NOMO-1 treated with DMSO at 0.1 percent for 48 hours (cell line): Measurements from ENCODE around the gene MEIS1.
A peak's percentile ranks its signal among the peaks of the same experiment; 100 is the strongest.

Experiments
- DNase-seq: peaks from one replicate; lab custom pipeline; 2025; ENCODE audit not compliant: unreplicated experiment; lab: John Stamatoyannopoulos, UW

Gene MEIS1

GRCh38 chr2:66443979-66444861 lies 9.3 kb downstream of the MEIS1 start:
- DNase-seq: peak; percentile 61

DNA sequence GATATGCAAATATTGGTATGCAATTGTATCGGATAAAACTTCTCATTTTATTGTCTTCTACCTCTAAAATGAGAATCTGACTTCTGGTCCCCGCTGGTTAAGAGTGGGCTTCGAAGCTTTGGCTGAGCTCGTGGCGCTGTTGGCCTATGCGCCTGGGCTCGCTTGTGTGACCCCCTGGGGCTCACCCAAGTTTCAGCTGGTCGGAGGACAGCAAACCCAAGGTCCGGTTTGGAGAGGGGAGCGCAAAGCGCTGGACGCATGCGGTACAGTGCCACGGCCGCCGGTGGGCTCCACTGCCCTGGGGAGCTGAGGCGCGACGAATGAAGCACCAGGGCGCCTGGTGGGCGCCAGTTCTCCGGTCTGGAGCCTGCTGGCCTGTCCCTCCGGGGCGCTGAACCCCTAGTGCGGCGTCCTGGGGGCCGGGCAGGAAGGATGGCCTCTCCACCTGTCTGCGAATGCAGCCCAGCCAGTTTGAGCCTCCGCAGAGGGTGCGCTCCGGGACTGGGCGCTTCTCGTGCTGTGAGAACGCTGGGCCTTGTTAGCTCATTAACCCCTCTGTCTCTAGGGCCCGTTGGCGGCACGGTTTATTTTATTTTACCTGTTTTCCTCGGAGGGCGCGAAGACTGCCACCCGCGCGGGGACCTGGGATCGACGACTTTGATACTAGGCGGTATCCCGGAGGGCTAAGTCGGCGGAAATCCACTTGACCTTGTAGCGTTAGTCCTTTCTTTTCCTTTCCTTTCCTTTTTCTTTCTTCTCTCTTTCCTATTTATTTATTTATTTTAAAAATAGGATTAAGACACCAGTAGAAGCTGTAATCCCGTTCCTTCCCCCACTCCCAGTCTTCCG lies 10.4 kb downstream of the MEIS1 start:
- DNase-seq: peak; percentile 17

DNA sequence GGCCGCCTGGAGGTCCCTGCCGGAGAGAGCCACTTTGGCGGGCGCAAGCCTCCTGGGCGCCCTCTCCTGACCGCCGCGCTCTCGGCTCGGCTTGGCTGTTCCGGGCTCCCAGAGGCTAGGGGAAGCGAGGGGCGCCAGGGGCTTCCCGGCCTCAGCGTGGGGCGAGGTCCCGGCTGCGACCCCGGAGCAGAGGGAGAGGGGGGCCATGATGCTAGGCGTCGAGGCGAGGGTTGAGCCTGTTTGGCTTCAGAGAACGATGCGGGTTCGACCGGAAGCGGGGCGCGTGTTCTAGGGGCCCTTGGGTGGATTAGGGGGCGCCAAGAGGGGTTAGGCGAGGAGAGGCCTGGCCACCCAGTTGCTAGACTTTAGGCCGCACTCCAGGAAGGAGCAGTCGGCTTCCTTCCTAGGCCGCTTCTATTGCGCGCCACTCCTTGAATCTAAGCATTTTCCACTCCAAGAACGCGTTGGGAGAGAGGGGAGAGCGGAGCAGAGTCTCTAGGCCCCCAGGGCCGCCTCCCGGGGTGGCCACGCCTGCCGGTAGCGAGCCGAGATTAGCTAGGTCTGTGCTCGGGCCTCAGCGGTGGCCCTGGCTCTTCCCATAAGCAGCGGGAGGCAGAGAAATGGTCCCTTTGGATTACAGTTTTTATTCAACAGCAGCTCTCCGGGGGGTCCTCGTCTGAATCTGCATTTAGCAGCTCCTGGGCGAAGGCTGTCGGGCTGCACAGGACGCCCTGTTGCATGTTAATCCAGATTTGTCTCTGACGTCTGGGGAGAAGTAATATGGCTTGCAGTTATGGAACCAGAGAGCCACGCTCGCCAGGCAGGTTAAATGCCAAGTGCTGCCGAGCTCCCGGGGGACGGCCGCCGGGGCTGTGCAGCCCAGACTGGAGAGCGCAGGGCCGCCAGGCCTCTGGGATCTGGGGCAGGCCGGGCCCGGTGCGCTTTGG lies 11.3 kb downstream of the MEIS1 start:
- DNase-seq: peak; percentile 51

DNA sequence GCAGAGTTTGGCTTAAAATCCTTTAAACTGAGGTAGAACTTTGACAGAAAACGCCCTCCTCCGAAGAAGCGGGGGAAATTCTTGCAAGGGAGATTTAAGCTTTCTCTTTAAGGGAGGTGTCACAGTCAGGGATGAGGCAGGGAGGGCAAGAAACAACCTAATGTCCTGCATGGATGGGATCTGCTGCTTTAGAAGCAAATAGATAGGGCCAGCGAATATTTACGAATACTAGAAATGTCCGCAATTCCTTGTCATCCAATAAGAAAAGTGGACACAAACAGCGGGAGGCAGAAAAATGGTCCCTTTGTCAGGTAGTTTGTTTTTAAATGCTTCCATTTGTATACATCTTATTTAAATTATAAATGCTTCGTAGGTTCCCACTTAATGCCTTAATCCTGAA lies 12.0 kb downstream of the MEIS1 start:
- DNase-seq: peak; percentile 26

- DNase-seq: peak; percentile 51
Observed at GRCh38 chr2:66447677-66448076, 12.8 kb downstream of the MEIS1 start.

DNA sequence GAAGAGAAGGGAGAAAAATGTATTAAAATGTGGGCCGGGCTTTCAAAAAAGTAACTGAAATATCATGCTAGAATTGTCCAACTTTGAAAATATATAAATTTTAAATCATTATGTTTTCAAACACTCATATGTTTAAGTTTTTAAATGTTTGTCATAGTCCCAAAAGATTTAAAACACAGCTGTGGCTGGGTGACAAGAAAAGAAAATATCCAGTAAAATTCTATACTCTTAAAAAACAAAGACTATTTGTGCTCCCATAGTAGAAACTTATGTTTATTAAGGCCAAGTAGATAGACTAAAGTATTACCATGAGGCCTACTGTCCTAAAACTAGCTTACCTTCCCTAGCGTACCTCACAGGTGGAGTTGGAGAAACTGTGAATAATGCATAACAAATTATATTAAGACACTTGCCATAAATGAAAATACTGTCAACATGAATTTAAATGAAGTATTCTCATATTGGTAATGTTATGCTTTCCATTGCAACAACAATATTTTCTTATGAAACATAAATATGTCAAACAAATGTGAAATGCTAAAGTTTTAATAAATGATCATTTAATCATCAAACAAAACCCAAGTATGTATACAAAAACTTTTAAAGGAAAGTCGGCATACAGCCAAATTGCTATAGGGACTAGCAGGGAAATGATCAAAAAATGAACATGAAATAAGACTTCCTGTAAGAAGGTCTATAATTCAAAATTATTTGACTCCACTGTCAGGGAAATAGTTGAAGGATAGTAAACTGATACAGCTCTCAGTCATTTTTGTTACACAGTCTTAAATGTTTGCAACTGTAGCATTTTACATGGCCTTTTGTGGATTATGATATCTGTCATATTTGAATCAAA lies 13.4 kb downstream of the MEIS1 start:
- peak; percentile 16 for DNase-seq

- no peak for DNase-seq
Observed at GRCh38 chr2:66452214-66452613, 17.3 kb downstream of the MEIS1 start.

- no peak for DNase-seq
Observed at GRCh38 chr2:66452917-66453316, 18.0 kb downstream of the MEIS1 start.

- DNase-seq: no peak
Observed at GRCh38 chr2:66455490-66455889, 20.6 kb downstream of the MEIS1 start.

- no peak for DNase-seq
Observed at GRCh38 chr2:66456183-66457041, 21.5 kb downstream of the MEIS1 start.

DNA sequence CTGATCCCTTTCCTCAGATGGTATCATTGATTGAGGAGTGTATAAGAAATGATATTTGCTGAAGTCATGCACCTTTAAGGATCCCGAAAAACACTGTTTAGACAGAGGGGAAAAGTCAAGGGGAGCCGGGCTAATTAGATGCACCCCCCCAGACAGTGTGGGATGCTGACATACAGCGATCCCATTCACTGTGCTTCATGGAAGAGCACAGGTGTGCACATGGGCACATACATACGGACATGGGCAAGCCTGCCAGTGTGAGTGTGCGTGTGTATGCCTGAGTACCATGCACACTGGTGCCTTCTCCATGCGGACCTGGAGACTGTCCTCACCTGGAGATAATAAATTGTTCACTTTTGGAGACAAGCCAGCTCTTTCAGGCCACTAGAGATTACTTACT lies 22.6 kb downstream of the MEIS1 start:
- DNase-seq: no peak

- DNase-seq: no peak
Observed at GRCh38 chr2:66460031-66460430, 25.1 kb downstream of the MEIS1 start.

GRCh38 chr2:66461001-66461663 lies 26.2 kb downstream of the MEIS1 start:
- no peak for DNase-seq

GRCh38 chr2:66461664-66462500 lies 27.0 kb downstream of the MEIS1 start:
- no peak for DNase-seq

DNA sequence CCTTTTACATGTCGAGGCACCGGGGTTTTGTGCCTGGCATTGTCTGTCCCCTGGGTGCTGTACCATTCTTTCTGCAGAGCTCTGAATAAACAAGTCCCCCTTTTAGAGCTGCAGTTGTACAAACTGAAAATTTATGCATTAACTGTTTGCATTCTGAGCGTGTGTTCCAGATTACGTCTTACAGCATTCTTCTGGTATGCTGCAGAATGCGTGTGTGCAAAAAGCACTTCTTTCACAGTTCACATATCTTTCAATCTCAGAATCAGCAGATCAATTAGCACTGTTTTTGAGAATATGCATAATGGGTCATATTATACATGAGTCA lies 27.5 kb downstream of the MEIS1 start:
- no peak for DNase-seq

GRCh38 chr2:66463206-66463755 lies 28.4 kb downstream of the MEIS1 start:
- no peak for DNase-seq

DNA sequence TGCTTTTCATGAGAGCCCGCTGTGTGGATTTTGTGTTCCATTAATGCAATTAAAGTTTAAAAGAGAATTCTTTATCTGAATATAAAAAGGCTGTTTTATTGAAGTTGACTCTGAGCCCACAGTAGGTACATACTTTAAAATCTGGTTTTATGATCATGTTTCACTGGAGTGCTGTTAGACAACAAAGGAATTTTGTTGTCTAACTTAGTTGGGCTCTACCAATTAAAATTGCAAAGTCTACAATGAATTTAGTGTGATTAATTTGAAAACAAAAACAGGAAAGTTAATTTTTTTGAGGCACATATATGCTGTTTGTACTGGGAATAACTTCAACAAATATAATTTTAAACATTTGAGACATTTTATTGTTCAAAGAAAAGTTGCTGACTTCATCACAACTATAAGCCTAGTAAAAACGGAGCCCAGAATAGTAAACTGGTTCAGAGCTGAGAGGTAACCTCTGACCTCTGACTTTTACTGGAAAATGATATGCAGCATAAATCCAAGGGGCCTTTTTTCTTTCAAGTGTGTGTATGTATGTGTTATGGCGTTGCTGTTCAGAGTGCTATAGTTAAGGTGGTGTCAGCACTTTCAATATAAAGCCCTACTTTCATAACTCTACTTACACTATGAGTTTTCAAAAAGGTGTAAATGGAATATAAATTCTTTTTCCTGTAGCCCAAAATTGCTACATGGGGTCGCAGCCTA lies 30.2 kb downstream of the MEIS1 start:
- no peak for DNase-seq
